IPS-NIHi7 (cell line): ENCODE results near the gene ANKHD1.

Experiments
- DNase-seq: peaks from one replicate; pipeline ENCODE4 v3.0.0; 2012; ENCODE audit warnings: mixed read lengths; ENCODE audit errors: extremely low spot score

The ANKHD1 gene

GRCh38 chr5:140401362-140402257 is at the start of gene ANKHD1:
ANKHD1 (plus strand) TSS chr5:140401833; CDS start chr5:140401968, 135 bp downstream.
- DNase-seq: peak; percentile 93

DNA sequence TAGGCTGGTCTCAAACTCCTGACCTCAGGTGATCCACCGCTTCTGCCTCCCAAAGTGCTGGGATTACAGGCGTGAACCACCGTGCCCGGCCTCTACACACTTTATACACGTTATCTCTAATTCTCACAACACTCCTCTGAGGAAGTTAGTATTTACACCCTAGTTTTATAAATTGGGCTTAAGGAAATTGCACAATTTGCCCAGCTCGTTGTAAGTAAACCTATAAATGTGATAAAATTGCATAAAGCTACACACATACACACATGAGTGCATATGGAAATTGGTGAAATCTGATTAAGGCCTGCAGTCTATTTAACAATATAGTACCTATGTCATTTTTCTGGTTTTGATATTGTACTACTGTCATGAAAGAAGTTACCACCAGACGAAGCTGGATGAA is 46.1 kb upstream of the ANKHD1 start:
- DNase-seq: no peak

- DNase-seq: no peak
Measured at GRCh38 chr5:140356853-140357725, 44.5 kb upstream of the ANKHD1 start.

GRCh38 chr5:140357726-140358093 is 43.9 kb upstream of the ANKHD1 start:
- DNase-seq: peak; percentile 90

DNA sequence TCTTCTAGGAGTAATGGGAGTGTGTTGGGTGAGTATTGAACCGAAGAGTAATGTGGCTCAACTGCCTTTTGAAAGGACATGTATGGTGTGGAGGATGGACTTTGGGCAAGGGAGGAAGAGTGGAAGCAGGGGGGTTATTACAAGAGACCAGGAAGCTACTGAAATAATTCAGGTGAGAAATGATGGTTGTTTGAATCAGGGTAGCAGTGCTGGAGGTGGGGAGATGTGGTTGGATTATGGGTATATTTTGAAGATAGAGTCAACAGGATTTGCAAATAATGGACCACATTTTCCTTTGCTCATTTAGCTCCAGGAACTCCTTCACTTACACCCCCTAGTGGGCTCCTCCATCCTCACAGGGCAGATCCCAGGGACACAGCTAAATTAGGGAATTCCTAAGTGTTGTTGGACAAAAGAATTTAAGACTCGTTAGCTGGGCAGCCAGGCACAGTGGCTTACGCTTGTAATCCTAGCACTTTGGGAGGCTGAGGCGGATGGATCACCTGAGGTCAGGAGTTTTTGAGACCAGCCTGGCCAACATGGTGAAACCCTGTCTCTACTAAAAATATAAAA is 42.8 kb upstream of the ANKHD1 start:
- DNase-seq: peak; percentile 58

DNA sequence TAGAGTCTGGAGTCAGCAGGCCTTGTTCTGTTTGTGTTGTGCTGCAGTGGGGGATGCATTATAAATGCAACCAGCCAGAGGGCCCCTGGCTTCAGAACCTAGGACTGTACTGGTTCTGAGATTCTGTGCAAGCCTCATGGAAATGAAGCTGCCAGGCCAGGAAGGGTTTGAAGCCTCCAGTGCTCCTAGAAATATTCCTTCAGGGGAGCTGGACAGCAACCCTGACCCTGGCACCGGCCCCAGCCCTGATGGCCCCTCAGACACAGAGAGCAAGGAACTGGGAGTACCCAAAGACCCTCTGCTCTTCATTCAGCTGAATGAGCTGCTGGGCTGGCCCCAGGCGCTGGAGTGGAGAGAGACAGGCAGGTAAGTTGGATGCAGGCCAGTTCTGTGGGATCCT is 41.5 kb upstream of the ANKHD1 start, which contains the start of gene SLC4A9:
TSS of gene SLC4A9 (plus strand) at position 94 of the 400 bp plus-strand sequence. CDS start at position 137, 43 bp downstream.
- no peak for DNase-seq

DNA sequence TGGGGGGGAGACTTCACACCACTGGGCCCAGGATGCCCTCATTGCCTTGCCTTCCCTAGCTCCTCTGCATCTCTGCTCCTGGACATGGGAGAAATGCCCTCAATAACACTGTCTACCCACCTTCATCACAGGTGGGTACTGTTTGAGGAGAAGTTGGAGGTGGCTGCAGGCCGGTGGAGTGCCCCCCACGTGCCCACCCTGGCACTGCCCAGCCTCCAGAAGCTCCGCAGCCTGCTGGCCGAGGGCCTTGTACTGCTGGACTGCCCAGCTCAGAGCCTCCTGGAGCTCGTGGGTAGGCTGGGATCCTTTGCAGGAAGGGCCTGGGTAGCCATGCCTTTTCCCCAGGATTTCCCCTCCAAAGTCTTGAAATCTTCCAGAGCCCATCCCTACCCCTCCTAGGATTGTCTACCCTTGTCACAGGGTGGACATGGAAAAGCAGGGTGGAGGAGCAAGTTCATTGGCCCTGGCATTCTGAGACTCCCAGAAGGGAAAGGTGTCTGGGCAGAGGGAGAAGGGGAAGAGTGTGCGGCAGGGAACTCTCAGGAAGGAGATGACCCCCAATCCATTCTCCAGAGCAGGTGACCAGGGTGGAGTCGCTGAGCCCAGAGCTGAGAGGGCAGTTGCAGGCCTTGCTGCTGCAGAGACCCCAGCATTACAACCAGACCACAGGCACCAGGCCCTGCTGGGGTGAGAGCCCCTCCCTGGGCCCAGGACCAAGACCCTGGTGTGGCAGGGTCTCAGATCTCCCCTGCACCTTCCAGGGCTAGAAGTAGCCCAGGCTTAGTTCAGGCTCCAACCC is 40.8 kb upstream of the ANKHD1 start:
- DNase-seq: no peak

- no peak for DNase-seq
Measured at GRCh38 chr5:140361901-140362300, 39.7 kb upstream of the ANKHD1 start.

GRCh38 chr5:140362311-140362710 is 39.3 kb upstream of the ANKHD1 start:
- no peak for DNase-seq

- peak; percentile 91 for DNase-seq
Measured at GRCh38 chr5:140362875-140363630, 38.6 kb upstream of the ANKHD1 start.

DNA sequence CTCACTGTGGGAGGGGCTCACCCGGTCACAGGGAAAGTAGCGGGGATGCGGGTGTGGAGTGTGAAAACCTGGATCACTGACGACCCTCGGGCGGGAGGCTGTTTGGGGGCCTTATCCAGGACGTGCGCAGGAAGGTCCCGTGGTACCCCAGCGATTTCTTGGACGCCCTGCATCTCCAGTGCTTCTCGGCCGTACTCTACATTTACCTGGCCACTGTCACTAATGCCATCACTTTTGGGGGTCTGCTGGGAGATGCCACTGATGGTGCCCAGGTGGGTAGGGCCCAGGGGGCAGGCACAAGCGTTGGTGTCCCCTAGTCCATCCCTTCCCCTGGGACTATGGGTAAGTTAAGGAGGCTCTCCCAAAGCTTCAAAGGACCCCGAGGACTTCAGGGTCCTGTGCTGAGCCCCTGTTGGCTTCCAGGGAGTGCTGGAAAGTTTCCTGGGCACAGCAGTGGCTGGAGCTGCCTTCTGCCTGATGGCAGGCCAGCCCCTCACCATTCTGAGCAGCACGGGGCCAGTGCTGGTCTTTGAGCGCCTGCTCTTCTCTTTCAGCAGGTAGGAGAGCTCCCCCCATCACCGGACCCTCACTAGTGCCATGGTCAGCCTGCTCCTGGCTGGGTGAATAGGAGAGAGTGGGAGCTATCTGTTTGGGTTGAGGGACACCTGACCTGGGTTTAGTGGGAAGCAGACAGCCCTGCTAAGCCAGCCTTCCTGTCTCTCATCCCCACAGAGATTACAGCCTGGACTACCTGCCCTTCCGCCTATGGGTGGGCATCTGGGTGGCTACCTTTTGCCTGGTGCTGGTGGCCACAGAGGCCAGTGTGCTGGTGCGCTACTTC is 37.8 kb upstream of the ANKHD1 start:
- no peak for DNase-seq

DNA sequence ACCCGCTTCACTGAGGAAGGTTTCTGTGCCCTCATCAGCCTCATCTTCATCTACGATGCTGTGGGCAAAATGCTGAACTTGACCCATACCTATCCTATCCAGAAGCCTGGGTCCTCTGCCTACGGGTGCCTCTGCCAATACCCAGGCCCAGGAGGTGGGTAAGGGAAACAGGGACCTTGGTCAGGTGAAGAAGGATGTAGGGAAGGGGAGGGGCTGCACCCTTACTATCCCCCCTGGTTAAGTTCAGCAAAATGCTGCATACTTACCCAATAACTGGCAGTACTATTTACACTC is 37.2 kb upstream of the ANKHD1 start:
- DNase-seq: no peak

DNA sequence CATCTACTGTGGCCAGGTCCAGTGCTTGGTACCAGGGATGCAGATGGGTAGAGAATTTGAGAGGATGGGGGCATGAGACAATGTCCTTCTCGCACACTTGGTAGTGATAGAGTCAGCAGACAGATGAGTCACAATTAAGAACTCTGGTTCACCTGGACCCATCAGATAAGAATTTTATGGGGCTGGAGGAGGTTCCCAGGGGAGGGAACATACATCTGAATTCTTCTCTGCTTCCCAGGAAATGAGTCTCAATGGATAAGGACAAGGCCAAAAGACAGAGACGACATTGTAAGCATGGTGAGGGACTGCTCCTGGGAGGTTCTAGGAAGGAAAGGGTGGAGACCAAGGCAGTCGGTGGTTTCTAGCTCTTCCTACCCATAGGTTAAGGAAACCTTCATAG is 36.4 kb upstream of the ANKHD1 start:
- DNase-seq: peak; percentile 2

- DNase-seq: no peak
Measured at GRCh38 chr5:140365941-140366340, 35.7 kb upstream of the ANKHD1 start.

DNA sequence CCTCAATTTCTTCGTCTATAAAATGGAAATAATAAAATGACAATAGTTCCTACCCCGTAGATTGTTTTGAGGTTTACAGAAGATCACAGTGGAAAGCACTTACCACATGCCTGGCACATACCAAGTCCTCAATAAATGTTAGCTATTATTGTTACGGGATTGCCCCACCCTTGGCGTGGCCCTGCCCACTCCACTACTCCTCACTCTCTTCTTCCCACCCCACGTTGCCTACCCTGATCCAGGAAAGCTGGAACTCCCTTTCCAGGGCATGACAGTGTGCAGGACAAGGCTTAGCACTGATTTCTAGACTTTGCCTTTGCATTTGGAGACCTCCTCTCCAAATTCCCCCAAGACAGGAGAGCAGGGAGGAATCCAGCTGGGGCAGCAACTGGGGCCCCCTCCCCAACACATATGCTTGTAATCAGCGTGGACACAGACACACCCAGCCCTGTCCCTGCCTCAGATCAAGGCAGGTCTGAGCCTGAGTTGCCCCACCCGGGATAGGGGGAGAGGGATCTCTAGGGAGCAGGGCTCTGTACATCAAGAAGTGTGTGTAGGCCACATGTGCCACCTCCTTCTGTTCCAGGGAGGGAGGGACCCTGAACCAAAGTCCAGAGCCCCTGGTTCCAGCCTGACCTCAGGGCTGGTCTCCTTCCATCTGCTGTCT is 34.9 kb upstream of the ANKHD1 start:
- no peak for DNase-seq

- DNase-seq: no peak
Measured at GRCh38 chr5:140367256-140368013, 34.2 kb upstream of the ANKHD1 start.

DNA sequence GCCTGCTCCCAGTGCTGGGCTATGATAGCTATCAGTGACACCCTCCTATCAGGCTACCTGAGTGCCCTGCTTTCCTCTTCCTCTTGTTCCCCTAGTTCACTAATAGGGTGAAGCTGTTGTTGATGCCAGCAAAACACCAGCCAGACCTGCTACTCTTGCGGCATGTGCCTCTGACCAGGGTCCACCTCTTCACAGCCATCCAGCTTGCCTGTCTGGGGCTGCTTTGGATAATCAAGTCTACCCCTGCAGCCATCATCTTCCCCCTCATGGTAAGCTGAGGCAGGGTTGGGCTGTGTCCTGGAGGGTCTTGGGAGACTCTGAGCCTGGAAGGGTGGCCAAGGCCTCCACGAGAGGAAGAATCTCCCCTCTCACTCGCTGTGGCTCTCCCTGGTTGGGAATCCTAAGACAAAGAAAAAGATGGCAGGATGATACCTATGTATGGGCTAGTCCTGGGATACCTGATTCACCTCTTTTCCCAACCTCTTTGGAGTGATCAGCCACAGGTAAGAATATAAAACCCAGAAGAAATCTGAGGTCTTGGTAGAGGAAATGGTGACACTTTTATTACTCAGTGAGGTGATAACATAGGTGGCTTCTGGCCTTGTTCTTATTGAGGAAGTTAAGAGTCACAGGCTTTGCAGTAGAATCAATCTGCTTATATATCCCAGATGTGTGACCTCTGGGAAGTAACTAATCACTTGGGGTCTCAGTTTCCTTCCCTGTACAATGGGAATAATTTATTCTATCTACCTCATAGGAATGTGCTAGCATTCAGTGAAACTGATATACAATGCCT is 30.1 kb upstream of the ANKHD1 start:
- DNase-seq: no peak

- DNase-seq: peak; percentile 89
Measured at GRCh38 chr5:140372971-140373487, 28.6 kb upstream of the ANKHD1 start.
